Activated CD4-positive, CD25-positive, alpha-beta regulatory T cell (primary cell): ENCODE results near the gene ALS2CL.
"Not testable (repeated sequence)": the region's sequence is repeated elsewhere in the genome, so short reads cannot be mapped to it uniquely, and the experiment has no call there.

Experiments
- DNase-seq, 4 experiments: peaks; one replicate each; lab custom pipeline; 2025; lab: John Stamatoyannopoulos, UW

Gene ALS2CL

GRCh38 chr3:46704346-46704745, 10.9 kb upstream of the ALS2CL start:
- not testable (repeated sequence) for DNase-seq

GRCh38 chr3:46703013-46703520, 9.6 kb upstream of the ALS2CL start:
- no peak for DNase-seq

- DNase-seq, result no peak
Measured at GRCh38 chr3:46702246-46703012, 8.9 kb upstream of the ALS2CL start.

DNA sequence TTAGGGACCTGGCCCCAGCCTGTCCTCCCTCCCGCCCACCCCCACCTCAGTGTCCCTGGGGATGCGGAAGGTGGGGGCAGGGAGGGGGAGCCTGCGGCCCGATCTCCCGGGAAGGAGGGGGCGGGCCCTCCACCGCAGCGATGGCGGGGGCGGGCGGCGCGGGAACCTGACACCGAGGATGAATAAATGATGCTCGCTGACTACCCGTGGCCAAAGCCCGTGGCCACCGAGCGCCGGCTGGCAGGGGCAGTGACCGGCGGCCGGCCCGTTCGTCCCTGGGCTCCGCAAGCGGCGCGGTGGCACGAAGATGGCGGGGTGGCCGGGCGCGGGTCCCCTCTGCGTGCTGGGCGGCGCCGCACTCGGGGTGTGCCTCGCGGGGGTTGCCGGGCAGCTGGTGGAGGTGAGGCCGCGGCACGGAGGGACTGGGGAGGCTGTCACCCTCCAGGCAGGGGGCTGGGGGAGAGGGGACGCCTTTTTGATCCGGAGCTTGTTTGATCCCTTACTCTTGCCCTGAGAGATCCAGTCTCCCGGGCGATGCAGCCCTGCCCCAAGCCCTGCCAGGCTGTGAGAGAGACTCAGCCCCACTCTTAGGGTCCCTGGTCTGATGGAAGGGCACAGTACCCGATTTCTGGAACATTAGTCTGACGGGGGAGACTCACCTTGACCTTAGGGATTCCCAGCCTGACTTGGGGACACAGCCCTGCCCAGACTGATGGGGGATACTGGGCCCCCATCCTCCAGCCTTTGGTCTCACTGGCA, 7.9 kb upstream of the ALS2CL start, which contains the start of gene TMIE:
Gene TMIE, plus strand, starts transcription at position 212 of the 759 bp plus-strand sequence. Its CDS starts 96 bp downstream, at position 308.
- DNase-seq, result no peak

DNA sequence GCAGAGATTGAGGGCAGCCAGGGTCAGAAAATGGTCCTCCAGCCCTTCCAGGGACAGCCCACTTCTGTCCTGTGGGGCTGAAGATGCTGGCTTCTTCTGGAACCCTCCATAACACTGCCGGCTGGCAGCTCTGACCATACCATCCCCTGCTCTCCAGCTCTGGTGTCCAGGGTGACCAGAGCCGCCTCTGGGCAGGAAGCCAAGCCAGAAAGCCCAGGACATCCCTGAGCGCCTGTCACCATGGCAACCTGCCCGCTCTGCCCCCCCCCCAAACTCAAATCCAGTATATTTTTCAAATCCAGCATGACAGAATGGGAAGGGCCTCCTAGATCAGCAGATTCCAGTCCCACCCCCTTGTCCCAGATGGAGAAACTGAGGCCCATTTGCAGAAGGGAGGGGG, 7.3 kb upstream of the ALS2CL start:
- no peak for DNase-seq

GRCh38 chr3:46699676-46700523, 6.4 kb upstream of the ALS2CL start:
- DNase-seq, result no peak

DNA sequence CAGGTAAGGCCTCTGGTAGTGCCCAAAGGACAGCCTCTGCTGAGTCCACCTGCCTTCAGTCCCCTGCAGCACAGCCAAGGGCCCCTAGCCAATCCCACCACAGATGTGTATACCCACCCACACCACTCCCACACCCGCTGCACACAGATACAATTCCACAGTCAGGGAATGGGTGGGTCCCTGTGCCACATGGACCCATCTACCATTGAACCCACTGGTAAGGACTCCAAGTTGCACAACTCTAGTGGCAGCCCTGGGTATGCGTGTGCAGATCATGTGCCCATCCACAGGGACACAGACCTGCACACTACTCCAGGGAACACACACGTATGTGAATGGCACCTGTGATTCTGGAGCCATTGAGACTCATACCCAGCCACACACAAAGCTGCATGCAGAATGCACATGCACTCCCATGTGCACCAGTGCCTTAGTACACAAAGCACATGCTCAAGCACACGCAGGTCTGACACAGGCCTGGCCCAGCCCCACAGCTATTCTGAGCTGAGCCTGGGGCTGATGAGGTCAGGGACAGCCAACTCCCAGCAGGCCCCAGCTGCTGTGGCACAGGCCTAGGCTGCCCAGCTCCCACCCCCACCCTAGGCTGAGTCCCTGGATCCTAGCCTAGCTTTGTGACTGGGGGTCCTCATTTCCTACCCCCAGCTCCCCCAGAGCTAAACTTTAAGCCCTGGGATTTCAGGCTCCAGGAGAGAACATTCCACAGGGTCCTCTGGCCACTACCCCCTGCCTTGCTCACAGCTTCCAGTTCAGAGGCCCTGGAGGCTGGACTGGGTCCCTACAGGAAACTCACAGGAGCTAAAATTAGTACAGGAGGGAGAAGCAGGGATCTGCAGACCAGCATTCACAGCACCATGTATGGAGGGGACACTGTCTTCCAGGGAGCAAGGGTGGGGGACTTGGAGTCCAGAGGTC, 2.7 kb upstream of the ALS2CL start:
- no peak for DNase-seq

- peak in 1 of 4 experiments; percentile 29 for DNase-seq
Measured at GRCh38 chr3:46695177-46695961, 1.9 kb upstream of the ALS2CL start.

- DNase-seq, result no peak
Measured at GRCh38 chr3:46694520-46694919, 1.0 kb upstream of the ALS2CL start.

- peak; percentile 34 to 52 (median 45) for DNase-seq
Measured at GRCh38 chr3:46693892-46694226, 380 bp upstream of the ALS2CL start.

DNA sequence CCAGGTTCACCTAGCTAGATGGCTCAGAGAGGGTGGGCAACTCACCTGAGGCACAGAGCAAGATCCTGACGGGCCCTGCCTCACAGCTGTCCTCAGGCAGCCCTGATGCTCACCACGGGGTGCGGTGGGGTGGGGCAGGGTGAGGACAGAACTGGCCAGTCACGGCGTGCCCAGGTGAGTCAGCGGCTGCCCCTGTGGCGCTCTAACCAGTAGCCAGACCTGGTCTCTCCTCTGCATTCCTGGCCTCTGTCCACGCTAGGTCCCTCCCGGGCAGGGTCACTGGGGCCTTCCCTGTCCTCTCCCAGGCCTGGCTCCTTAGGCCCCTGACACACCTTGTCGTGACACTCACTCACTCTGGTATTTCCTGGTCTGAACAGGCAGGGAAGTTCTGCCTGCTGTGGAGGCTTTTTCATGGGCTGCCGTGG, 901 bp downstream of the ALS2CL start:
- no peak for DNase-seq

DNA sequence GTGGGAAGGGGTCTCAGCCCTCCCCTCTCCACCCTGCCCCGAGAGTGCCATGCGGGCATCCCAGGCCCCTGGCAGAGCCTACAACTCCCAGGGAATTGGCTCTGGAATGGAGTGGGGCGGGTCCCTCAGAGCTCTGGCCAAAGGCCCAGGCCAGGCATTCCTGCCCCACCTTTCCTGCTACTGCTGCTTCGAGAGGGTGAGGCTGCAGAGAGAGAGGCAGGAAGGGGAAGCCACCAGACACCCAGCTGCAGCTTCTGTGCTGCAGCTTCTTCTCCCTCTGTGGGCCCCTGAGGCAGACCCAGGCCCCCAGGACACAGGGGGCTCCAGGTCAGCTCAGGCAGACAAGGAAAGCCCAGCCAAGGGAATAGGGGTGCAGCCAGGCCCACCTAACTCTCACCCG, 2.7 kb downstream of the ALS2CL start:
- DNase-seq, result no peak

DNA sequence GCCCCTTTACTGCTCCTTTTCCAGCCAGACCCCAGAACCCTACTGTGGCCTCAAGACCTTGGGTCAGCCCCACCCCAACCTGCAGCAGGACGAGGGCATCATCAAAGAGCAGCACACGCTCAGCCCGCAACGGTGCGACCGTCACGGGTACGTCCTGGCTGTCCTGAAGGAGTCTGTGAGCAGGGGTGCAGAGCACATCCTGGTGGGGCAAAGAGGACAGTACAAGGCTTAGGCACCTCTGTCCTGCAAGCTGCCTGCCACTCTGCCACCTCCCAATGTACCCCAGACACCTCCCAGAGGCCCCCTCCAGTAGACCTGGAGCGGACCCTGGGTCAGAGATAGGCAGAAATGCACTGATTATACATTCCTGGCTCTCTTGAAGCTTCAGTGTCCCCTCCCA, 8.0 kb downstream of the ALS2CL start:
- no peak for DNase-seq

DNA sequence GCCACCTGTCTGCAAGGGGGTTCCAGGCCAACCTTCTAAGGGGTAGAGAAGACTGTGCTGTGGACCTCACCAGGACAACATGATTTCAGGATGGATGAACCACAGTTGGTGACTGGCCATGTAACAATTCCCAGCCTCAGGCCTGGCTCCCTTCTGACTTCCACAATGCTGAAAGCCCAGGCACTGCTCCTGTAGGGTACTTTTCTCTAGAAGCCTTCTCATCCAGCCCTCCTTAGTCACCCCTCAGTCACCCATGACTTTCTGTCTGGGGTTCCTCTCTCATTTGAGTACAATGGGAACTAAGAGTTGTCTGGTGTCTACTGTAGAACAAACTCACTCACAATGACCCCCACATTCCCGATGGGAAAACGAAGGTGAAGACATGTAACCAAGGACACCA, 8.6 kb downstream of the ALS2CL start:
- no peak for DNase-seq

DNA sequence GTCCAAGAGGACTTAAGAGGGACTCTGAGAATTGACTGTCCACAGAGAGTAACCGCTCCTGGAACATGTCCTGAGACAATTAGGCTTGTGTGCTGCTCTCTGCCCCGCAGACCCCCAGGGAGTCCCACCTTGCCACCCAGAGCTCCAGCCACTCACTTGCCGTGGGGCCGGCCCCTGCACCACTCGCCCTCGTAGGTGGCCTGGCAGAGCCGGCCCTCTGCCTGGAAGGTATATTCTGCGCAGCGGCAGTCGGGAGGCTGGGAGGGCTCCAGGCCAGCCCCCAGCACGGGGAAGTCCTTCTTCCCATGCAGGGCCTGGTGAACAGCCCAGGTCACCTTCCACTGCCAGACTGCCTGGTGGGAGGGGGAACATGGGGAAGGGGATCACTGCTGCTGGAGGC, 10.5 kb downstream of the ALS2CL start:
- no peak for DNase-seq

DNA sequence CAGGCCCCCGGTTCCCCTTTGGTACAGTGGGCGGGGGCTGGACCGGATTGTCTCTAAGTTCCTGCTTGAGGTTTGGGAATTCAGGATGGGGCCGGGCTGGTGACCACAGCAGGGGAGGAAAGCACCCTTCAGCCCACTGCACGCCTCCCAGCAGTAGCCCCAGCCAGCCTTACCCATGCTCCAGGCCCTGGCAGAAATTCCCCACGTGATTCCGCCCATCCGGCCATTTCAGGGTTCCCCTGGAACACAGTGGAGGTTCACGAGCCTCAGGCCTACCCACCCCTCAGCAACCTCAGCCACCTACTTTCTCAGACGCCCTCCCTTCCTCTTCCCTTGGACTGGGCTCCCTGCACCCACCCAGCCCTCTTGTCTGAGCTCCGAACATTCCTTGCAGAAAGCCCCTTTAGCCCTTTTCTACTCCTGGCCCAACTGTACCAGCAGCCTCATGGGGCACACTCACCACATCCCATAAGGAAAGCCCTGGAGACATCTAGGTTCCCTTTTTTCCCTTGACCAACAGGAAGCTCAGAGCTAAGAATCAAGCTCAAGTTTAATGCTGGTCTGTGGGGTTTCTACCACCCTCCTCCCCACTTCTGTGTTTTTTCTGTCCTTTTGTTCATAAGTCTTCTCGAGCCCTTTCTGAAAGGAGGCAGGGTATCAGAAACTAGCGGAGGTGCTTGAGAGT, 11.5 kb downstream of the ALS2CL start:
- no peak for DNase-seq

DNA sequence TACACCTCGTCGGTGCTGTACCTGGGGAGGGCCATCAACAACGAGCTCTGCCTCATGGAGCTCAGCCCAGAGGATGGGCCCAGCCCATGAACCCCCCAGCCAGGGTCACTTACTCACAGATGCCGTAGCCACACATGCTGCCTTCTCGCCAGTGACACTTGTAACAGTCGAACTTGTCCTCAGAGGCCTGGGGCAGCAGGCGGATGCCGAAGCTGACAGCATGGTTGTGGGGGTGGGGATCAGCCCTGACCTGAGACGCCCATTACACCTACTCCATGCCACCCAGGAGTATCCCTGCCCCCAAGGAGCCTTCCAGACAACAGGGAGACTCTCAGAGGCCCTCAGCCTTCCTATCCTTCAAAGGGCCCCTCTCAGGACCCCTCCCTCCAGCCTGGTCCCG, 12.1 kb downstream of the ALS2CL start:
- no peak for DNase-seq

DNA sequence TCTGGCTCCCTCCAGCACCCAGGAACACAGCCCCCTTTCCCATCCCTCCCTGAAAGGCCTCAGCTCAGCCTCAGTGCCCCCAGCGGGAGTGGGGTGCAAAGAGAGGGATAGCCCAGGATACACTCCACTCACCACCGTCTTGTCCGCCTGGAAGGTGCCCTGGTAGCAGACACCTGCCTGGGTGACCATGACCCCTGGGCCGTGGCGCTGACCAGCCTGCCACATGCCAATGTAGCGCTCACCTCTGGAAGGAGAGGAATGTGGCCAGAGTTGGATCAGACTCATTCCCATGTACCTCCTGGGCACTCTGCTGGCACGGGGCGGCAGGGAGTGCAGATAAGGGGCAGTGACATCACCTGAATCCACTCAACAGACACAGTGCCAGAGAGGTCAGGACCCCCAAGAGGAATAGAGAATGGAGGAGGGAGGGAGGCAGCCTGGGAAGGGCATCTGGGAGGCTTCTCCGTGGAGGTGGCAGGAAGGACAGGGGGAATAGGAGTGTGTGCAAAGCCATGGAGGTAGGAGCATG, 13.1 kb downstream of the ALS2CL start:
- DNase-seq, result no peak

DNA sequence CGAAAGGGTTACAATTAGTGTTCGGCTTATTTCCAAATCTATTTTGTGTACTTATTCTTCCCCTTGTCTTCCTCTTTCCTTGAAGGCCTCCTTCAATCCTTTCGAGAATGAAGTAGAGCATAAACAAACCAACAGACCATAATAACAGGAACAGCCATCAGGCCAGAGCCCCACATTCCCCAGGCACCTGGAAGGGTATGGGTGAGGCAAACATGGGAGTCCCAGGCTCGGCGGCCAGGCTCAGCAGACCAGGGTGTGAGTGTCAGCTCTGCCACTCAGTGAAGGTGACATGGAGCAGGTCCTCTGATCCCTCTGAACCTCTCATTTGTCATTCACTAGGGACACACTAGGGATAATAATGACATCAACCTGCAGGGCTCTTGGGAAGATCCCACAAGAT, 13.8 kb downstream of the ALS2CL start:
- DNase-seq, result no peak

- no peak for DNase-seq
Measured at GRCh38 chr3:46678280-46678679, 15.2 kb downstream of the ALS2CL start.
